Common myeloid progenitor, CD34-positive (primary cell): ENCODE measurements around the gene GATA3.
A peak's percentile ranks its signal among the peaks of the same experiment; 100 is the strongest.

Experiments used
- CTCF ChIA-PET: fragments of 350-600 bp; sonication (Branson Sonifier 250); formaldehyde crosslinking; loops from one replicate; lab custom pipeline; 2021; ENCODE audit warnings: antibody characterized with exemption; lab: Charles Lee
- POLR2A ChIA-PET: fragments of 350-600 bp; sonication (Branson Sonifier 250); formaldehyde crosslinking; loops from one replicate; lab custom pipeline; 2021; ENCODE audit warnings: antibody characterized with exemption; lab: Charles Lee
- DNase-seq, 3 donors: peaks; one replicate each; pipeline versions ENCODE4 v3.0.0 to v3.0.0-alpha.2; 2013
- H3K27ac ChIP-seq, 2 experiments: 1 replicate in 1 of 2; 2 replicates in 1 of 2; pipeline ENCODE4 v1.7.0; 2013; ENCODE audit warnings: inconsistent platforms in 2 of 2, low read length in 2 of 2, mild to moderate bottlenecking in 2 of 2, low read depth in 1 of 2, moderate library complexity in 1 of 2; ENCODE audit not compliant: severe bottlenecking in 2 of 2, insufficient read depth in 1 of 2, poor library complexity in 1 of 2
- H3K27me3 ChIP-seq, 5 experiments: replicated peaks in 2 of 5; 1 replicate in 3 of 5; 2 replicates in 2 of 5; pipeline versions ENCODE4 v1.6.1 to v1.7.0; 2013; ENCODE audit warnings: low read length in 4 of 5, mild to moderate bottlenecking in 2 of 5, moderate library complexity in 2 of 5, inconsistent platforms in 1 of 5; ENCODE audit not compliant: insufficient read depth in 5 of 5, control insufficient read depth in 4 of 5
- H3K36me3 ChIP-seq, 4 experiments: 1 replicate in 2 of 4; 2 replicates in 2 of 4; pipeline versions ENCODE4 v1.6.1 to v1.7.0; 2013; ENCODE audit warnings: low read length in 3 of 4, control low read depth in 1 of 4, mild to moderate bottlenecking in 1 of 4; ENCODE audit not compliant: control insufficient read depth in 4 of 4, insufficient read depth in 4 of 4
- H3K4me1 ChIP-seq, 4 experiments: 1 replicate in 3 of 4; 2 replicates in 1 of 4; pipeline versions ENCODE4 v1.6.1 to v1.7.1; 2013; ENCODE audit warnings: low read length in 3 of 4, mild to moderate bottlenecking in 3 of 4, control low read depth in 1 of 4, inconsistent platforms in 1 of 4, moderate library complexity in 1 of 4; ENCODE audit not compliant: control insufficient read depth in 4 of 4, insufficient read depth in 4 of 4; ENCODE audit errors: control extremely low read depth in 1 of 4
- H3K4me3 ChIP-seq, 7 experiments: 1 replicate in 4 of 7; 2 replicates in 3 of 7; pipeline versions ENCODE4 v1.5.1 to v1.7.0; 2013; ENCODE audit warnings: mild to moderate bottlenecking in 7 of 7, low read length in 6 of 7, moderate library complexity in 6 of 7, inconsistent platforms in 2 of 7, low read depth in 2 of 7, control low read depth in 1 of 7; ENCODE audit not compliant: insufficient read depth in 4 of 7, control insufficient read depth in 1 of 7; ENCODE audit errors: extremely low read depth in 1 of 7
- H3K9me3 ChIP-seq, 5 experiments: 1 replicate in 4 of 5; 2 replicates in 1 of 5; pipeline versions ENCODE4 v1.6.1 to v1.7.1; 2013; ENCODE audit warnings: low read length in 4 of 5, mild to moderate bottlenecking in 2 of 5, inconsistent platforms in 1 of 5, low read depth in 1 of 5, moderate library complexity in 1 of 5; ENCODE audit not compliant: control insufficient read depth in 4 of 5, insufficient read depth in 2 of 5; ENCODE audit errors: control extremely low read depth in 1 of 5
- WGBS: methylation state at CpG from one replicate; pipeline ENCODE4 v1.1.5; 2013; ENCODE audit not compliant: insufficient coverage; 5-methylcytosine and 5-hydroxymethylcytosine counted together

Gene GATA3

GRCh38 chr10:8051109-8051821, 3.2 kb upstream of the GATA3 start:
- POLR2A ChIA-PET, result no interaction called here
- WGBS, result 4% methylated on average over 43 of the region's 52 CpGs
- Histone ChIP-seq H3K4me3 (peak overlapping the region in 2 of 7 experiments; percentile 26 to 56), H3K27me3 (peaks cover 4 to 90% (median 44%) of the 10 kb centered on the region in 5 experiments), H3K4me1 (peaks cover 2 to 73% (median 66%) of the 10 kb centered on the region in 4 experiments), H3K27ac (no peak overlapping the region), H3K9me3 (no peaks in the 10 kb centered on the region), H3K36me3 (no peaks in the 10 kb centered on the region)
- no peak for DNase-seq
- CTCF ChIA-PET, result no interaction called here

GRCh38 chr10:8051851-8052257, 2.6 kb upstream of the GATA3 start:
- POLR2A ChIA-PET, result no interaction called here
- no peaks in the 10 kb centered on the region for H3K36me3 ChIP-seq
- peaks cover 4 to 84% (median 38%) of the 10 kb centered on the region in 5 experiments for H3K27me3 ChIP-seq
- peaks cover 5 to 79% (median 69%) of the 10 kb centered on the region in 4 experiments for H3K4me1 ChIP-seq
- H3K27ac ChIP-seq, result no peak overlapping the region
- no peak for DNase-seq
- CTCF ChIA-PET, result interaction anchor here (1.1 to 1.6 kb wide), 3 partner anchors 9 to 424 kb away, joined by 3 to 10 read pairs (median 4); no protein-coding TSS in a partner anchor
- no peak overlapping the region for H3K4me3 ChIP-seq
- WGBS, result under 1% methylated on average over 23 of the region's 29 CpGs
- no peaks in the 10 kb centered on the region for H3K9me3 ChIP-seq

- no peaks in the 10 kb centered on the region for H3K36me3 ChIP-seq
- peaks cover 0 to 78% (median 32%) of the 10 kb centered on the region in 5 experiments for H3K27me3 ChIP-seq
- peak; percentile 53 to 81 (median 79) for DNase-seq
- ChIA-PET POLR2A (no interaction called here), CTCF (interaction anchor here (0.6 to 1.6 kb wide), 6 partner anchors 10 to 423 kb away, joined by 3 to 10 read pairs (median 4); no protein-coding TSS in a partner anchor)
- 9% methylated on average over 25 of the region's 32 CpGs for WGBS
- no peak overlapping the region for H3K4me3 ChIP-seq
- no peaks in the 10 kb centered on the region for H3K9me3 ChIP-seq
- H3K4me1 ChIP-seq, result peaks cover 11 to 85% (median 74%) of the 10 kb centered on the region in 4 experiments
- H3K27ac ChIP-seq, result no peak overlapping the region
Measured at GRCh38 chr10:8052341-8052955, 2.0 kb upstream of the GATA3 start.

- ChIA-PET POLR2A (no interaction called here), CTCF (interaction anchor here (0.6 to 1.6 kb wide), 7 partner anchors 11 to 422 kb away, joined by 3 to 10 read pairs (median 4); no protein-coding TSS in a partner anchor)
- H3K9me3 ChIP-seq, result no peaks in the 10 kb centered on the region
- no peaks in the 10 kb centered on the region for H3K36me3 ChIP-seq
- peaks cover 0 to 73% (median 27%) of the 10 kb centered on the region in 5 experiments for H3K27me3 ChIP-seq
- 0% methylated on average over 3 of the region's 17 CpGs for WGBS
- DNase-seq, result no peak
- H3K27ac ChIP-seq, result no peak overlapping the region
- H3K4me1 ChIP-seq, result peaks cover 12 to 90% (median 76%) of the 10 kb centered on the region in 4 experiments
- peak overlapping the region in 2 of 7 experiments; percentile 16 to 73 for H3K4me3 ChIP-seq
Measured at GRCh38 chr10:8052956-8053445, 1.5 kb upstream of the GATA3 start.

- under 1% methylated on average over 44 of the region's 60 CpGs for WGBS
- H3K4me1 ChIP-seq, result peaks cover 12 to 90% (median 73%) of the 10 kb centered on the region in 4 experiments
- POLR2A ChIA-PET, result no interaction called here
- CTCF ChIA-PET, result interaction anchor here (0.6 to 1.6 kb wide), 7 partner anchors 11 to 396 kb away, joined by 3 to 10 read pairs (median 4); no protein-coding TSS in a partner anchor
- H3K9me3 ChIP-seq, result no peaks in the 10 kb centered on the region
- H3K36me3 ChIP-seq, result no peaks in the 10 kb centered on the region
- DNase-seq, result peak; percentile 84 to 88 (median 87)
- H3K27ac ChIP-seq, result no peak overlapping the region
- peaks cover 0 to 66% (median 22%) of the 10 kb centered on the region in 5 experiments for H3K27me3 ChIP-seq
- peak overlapping the region in 6 of 7 experiments; percentile 42 to 85 (median 62) for H3K4me3 ChIP-seq
Measured at GRCh38 chr10:8053446-8054243, 843 bp upstream of the GATA3 start.

GRCh38 chr10:8054244-8054493, 319 bp upstream of the GATA3 start:
- WGBS, result 0% methylated on average over 13 of the region's 25 CpGs
- no peak overlapping the region for H3K27ac ChIP-seq
- H3K9me3 ChIP-seq, result no peaks in the 10 kb centered on the region
- H3K4me1 ChIP-seq, result peaks cover 12 to 91% (median 74%) of the 10 kb centered on the region in 4 experiments
- no peak for DNase-seq
- POLR2A ChIA-PET, result no interaction called here
- peak overlapping the region in 6 of 7 experiments; percentile 42 to 85 (median 62) for H3K4me3 ChIP-seq
- CTCF ChIA-PET, result interaction anchor here (0.6 to 1.3 kb wide), 3 partner anchors 79 to 297 kb away, joined by 3 to 4 read pairs (median 3); no protein-coding TSS in a partner anchor
- H3K36me3 ChIP-seq, result no peaks in the 10 kb centered on the region
- H3K27me3 ChIP-seq, result peaks cover 0 to 62% (median 19%) of the 10 kb centered on the region in 5 experiments
